Stimulated activated CD8-positive, alpha-beta memory T cell treated with anti-CD3 and anti-CD28 coated beads, Interleukin-4, amount 100 ng/mL, for 4 hours (primary cell): ENCODE measurements around the gene FCAMR.
A peak's percentile ranks its signal among the peaks of the same experiment; 100 is the strongest.

Experiments
- DNase-seq, 2 donors: peaks; one replicate each; pipeline ENCODE4 v3.0.0-alpha.2; 2020; ENCODE audit warnings: low read depth in 2 of 2, low spot score in 1 of 2

Gene FCAMR

DNA sequence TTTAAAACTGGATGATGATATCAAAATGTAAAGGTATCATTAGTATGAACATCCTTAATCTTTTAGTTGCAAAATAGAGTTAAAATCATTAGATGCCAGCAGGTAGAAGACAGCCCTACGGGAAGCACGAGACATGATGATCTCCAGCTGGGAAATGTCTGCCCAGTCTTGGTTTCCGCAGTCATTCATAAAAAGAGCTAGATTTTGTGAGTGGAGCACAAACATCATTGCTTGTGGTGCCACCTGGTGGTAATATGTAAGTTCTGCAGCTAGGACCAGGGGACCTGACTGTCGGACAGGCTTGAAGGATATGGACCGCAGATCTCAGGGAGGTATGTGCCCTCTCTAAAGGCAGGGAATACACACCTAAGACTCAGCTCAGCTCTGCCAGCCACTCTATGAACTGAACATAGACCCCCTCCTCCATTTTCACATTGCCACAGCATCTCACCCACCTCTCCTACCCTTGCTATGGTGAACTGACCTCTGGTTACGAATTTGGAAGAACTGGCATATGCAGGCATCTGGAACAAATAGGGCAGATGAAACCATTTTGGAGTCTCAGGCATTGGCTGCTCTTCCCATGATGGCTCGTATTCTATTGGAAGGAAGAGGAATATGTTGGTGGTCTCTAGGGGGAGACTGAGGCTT is 57.7 kb downstream of the FCAMR start:
- peak; percentile 23 to 39 for DNase-seq

DNA sequence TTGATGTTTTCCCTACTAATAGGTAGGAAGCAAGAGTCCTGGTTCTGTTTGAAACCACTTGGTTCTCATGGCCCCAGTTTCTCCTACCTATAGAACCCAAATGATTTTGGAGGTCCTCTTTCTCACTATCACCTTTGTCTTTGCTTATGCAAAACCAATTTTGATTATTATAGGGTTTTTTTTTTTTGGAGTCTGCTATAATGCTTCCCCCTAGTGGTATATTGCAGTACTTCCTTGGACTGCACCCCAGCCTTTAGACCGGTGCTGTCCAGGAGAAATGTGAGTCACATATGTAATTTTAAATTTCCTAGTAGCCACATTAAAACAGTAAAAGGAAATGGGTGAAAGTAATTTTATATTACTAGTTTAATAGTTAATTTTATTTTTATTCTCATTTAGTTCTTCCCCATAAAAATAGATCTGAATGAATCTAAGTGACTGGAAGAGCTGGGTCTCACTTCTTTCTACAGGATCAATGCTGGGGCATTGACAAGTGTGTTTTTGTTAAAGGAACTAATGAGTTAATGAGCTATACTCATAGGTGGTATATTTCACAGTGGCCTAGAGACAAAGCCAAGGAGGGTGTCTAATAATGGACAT is 59.1 kb downstream of the FCAMR start:
- no peak for DNase-seq

DNA sequence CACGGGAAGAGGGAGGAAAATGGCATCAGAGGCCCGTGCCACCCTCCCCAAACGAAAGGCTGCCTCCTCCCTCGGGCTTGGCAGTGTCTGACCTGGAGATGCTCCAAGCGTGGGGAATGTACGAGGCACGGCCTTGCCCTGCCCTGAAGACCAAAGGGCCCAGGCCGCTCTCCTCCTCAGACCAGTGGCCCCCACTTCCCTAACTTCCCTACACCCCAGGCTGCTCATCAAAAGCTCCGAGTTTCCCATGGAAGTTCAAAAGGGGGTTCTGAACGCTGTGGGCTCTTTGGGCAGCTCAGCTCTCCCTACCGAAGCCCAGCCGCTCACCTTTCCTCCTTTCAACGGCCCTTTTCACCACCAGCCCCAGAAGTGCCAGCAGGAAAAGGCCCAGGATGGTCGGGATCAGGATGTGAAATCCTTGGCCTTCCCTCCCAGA is 60.4 kb downstream of the FCAMR start:
- DNase-seq = no peak

DNA sequence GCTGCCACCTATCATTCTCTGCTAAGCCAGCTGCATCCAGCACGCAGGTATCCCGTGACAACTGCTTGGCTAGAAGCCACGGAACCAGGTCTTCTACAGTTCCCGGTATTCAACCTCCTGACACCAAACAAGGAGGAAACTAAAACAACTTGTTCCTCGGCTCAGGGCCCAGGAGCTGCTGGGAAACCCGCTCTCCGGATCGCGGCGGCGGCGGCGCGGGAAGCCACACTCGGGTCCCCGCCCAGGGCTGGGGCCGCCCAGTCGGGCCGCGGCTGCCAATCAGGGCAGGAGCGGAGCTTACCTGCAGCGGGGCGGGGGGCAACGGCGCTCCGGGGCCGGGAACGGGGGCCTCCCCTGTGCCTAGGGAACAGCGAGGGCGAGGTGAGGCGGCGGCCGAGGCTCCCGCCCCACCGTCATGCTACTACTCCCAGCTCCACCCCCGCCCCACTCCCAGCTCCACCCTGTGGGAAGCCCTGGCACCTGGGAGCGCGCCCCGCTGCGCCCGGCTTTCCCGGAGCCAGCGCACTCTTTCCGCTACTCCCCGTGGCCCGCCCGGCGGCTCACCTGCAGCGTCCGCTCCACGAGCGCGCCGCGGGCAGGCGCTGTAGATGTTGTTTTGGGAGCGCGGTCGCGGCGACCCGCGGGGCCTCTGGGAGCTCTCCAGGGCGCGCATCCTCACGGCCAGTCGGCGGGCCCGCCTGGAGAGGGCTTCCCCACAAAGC is 60.9 kb downstream of the FCAMR start:
- DNase-seq = no peak

DNA sequence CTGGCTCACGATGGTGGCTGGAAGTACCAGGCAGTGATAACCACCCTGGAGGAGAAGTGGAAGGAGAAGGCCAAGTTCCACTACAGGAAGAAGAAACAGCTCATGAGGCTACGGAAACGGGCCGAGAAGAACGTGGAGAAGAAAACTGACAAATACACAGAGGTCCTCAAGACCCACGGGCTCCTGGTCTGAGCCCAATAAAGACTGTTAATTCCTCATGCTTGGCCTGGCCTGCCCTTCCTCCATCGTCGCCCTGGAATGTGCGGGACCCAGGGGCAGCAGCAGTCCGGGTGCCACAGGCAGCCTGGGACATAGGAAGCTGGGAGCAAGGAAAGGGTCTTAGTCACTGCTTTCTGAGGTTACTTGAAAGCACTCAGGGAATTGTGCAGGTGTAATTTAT is 62.2 kb downstream of the FCAMR start:
- no peak for DNase-seq
